ENCODE data around the gene CCDC85C.

The CCDC85C gene

DNA sequence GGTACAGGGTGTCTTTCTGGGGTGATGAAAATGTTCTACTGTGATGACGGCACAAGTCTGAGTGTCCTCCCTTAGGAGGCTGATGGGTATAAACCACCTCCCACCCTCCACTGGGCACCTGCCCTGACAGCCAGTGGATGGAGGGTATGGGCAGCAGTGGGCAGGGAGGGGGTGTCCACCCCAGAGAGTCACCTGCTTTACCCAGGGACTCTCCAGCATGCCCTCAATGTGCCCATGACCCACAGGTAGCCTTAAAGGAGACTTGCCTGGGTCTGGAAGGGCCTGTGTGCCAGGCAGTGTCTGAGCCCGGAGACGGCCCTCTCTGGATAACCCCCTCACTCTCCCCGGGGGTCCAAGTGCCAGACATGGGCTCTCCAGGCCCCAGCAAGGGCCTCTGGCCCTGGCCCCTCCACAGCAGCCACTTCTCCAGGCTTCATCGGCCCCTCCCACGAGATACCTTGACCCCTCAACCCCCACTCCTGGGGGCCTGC, 84.0 kb downstream of the CCDC85C start:
- DNase-seq, result no peak

DNA sequence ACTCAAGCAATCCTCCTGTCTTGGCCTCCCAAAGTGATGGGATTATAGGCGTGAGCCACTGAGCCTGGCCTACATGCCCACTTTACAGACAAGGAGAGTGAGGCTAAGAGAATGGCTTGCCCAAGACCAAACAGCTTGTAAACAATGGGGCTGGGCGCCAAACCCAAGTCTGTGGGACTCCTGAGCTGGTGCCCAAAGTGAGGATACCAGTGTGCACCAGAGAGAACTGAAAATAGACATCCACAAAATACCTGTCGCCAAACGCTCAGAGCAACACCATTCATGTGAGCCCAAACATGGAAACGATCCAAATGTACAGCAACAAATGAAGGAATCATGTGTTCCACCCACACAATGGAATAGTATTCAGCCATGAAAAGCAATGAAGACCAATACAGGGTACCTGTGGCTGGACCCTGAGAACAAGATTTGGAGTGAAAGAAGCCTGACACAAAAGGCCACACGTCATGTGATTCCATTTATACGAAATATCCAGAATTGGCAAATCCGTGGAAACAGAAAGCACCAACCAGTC, 84.6 kb downstream of the CCDC85C start:
- no peak for DNase-seq

DNA sequence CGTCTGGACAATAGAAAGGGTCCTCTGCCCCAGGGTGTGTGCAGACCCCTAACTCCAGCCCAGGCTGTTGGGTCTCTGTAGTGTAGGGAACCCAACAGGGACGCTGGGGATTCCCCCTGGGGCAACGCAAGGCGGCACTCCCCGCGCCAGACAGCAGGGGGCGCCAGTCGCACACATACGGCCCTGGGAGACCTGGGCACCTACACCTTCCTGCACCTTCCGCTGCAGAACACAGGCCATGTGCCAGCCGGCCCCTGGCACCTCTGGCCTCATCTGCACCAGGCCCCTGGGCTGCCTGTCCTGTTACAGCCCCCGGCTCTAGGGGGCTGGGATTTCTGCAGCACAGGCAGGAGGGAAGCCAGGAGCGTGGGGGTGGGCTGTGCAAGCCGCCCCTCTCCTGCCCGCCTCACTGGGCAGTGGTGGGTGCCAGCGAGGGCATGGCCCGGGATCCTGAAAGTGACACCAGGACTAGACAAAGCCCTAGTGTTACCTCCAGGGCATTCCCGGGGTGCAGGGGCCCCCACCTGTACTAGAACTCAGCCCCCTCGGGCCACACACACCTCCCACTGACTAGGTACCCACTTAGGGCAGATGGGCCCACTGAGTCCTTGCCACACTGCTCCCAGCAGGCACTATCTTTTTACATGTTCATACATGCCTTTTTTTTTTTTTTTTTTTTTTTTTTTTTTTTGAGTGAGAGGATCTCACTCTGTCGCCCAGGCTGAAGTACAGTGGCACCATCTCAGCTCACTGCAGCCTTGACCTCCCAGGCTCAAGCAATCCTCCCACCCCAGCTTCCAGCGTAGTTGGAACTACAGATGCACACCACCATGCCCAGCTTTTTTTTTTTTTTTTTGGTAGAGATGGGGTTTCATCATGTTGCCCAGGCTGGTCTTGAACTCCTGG, 85.3 kb downstream of the CCDC85C start:
- DNase-seq, result peak; percentile 71

DNA sequence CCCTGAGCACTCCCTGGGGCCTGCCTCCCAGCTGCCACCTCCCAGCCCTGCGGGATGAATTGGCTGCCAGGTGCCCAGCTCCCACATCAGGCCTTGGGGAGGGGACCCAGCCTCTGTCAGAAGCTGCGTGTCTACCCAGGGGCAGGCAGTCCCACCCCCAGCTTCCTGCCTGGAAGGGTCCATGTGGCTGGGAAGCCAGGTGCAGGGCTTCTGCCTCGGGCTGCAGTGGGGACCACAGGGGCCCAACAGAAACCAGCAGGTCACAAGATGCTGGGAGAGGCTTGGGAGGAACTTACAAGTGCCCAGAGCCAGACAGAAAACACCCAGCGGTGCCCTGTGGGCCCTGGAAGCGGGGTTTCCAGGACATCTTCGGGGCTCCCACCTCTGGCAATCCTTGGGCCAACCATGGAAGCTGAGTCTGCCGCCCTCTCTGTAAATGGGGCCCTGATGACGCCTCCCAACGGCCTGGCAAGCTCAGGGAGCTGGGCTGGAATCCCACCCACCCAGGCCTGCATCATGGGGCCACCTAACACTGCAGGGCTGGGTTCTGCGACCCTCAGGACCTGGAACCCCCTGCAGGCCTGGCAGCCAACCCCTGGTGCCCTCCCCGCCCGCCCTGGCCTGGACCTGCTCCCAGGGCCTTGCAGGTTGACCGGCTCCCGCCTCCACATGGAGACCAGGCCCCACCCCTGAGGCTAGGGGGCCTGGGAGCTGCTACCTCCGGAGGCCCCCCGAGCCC, 86.2 kb downstream of the CCDC85C start:
- no peak for DNase-seq

DNA sequence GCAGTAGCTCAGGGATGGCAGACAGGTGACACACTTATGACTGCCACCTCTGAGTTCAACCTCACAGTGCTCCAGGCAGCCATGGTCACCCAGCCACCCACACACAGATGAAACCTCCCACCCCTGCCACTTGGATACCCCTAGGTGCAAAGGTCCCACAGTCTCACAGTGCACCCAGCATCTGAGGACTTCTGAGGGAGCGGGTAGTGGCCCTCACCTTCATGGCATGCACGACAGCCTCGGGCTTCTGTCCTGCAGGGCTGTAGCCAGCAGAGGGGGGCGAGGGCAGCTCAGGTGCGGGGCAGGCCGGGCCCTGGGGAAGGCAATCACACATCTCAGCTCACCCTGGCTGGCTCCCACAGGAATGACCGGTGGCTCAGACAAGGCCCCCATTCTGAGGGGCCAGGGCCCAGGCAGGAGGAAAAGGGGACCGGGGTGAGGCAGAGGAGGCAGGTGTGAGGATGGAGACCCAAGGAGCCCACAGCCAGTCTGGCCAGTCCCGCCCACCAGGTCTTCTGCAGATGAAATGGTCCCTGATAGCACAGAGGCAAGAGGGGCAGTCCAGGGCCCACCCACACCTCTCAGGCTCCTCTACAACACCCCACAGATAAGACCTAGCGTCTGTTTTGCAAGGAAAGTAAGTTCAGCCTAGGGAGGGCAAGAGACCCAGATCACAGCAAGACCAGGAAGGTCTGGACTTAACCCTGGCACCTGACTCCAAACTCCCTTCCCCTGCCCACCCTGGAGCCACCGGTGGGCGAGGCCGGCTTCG, 87.0 kb downstream of the CCDC85C start:
- DNase-seq, result no peak

DNA sequence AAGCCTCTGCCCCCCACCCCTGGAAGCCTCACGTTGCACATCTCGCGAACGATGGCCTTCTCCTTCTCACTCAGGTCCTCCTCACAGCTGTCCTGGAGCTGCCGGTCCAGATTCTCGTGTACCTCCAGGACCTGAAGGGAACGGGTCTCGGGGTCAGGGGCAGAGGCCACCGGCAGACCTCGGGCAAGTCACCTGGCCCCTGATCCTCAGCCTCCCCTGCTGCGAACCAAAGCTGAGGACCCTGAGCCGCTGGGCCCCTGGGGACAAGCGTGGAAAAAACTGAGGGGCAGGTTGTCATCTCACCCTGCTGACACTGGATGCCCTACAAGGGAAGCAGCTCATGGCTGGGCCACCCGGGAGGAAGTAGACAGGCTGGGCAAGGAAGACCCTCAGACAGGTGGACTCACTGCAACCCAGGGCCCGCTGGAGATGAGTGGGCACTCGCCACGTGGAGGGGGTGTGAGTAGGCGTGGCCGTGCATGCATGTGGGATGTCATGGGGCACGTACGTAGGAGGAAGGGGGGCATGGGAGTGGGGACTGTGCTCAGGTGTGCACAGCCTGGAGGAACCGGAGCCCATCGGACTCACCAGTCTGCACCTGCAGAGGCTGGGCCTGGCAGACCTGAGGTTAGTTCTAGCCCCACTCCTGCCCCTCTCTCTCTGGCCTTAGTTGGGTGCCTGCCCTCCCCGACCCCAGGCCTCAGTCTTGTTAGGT, 87.7 kb downstream of the CCDC85C start:
- no peak for DNase-seq

DNA sequence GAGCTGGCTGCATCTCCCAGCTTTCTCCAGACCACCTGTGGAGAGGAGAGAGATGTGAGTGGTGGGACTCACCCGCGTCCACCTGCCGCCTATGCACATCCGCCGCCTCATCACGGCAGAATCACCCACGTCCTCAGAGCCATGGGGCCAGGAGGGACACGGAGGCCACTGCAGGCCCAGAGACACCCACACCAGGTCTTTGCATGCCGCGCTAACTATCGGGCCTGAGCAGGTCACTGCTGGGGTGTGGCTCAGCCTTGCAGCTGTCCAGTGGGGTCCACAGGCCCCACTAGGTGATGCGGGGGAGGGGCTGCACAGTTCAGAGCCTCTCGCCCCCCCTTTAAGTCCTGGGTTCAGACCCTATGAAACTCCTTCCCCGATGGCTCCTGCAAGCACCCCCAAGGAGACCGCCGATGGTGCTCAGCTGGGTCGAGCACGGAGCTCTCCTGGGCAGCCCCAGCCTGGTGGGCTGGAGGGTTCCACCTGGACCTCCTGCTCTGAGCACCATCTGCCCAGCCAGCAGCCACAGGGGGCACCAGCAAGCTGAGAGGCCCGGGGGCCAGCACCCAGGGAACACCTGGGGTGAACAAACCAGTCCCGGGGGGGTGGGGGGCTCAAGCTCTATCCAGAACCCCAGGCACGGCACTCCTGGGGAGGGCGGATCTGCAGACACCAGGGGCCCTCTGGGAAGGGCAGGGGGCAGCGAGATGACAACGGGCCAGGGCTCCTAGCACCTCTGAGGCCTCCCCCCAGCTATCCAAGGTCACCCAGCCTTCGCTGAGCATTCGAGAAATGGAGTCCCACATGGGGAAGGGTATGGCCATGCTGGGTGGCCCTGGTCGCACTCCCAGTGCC, 88.5 kb downstream of the CCDC85C start:
- DNase-seq, result no peak

DNA sequence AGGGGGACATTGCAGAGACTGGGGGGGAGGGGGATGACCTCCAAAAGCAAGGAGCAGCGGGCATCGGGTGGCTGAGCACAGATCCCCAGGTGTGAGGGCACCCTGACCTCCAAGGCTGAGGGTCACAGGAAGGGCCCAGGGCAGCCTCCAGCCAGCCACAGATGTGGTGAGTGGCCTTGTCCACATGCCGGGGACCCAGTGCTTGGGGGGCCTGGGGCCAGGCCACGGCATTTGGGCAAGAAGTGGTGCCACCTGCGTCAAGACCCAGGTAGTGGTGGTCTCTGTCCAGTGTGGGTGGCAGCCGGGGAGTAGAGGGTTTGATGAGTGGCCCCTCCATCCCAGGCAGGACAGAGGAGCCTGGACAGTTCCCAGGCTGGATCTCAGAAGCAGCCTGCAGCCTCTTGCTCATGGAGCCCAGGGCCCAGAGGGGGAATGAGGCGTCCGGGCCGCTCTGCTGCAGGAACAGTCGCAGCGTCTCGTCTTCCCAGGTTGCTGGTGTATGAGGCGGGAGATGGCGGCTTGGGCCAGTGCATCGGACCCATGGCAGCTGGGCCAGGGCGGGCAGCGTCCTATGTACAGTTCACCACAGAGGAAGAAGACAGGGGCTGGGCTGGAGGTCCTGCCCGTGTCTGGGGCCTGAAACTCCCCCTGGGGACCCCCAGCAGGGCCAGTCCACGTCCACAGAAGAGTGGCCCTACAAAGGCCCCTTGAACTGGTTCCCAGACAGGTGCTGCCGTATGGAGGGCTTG, 89.3 kb downstream of the CCDC85C start:
- no peak for DNase-seq

DNA sequence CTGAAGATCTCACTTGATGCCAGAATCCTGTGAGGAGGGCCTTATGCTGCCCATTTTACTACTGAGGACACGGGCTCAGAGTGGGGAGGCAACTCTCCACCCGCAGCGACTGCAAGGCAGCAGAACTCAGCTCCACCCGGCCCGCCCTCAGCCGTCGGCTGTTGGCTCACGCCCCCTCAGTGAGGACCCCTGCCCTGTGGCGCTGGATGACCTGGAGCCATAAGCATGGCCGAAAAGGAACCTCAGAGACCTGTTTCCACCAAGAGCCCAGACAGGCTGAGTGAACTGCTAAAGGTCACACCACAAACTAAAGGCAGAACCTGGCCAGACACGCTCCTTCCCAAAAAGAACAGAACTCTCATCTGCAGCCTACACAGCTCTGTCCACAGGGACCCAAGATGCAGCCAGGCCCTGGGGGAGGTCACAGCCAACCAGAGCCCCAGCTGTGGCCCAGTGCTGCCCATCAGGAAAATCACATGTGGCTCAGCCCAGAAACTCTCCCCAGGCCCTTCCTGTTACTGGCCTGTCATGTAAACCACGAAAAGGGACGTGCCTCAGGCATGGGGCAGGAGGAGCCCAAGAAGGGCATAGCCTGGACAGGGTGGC, 90.0 kb downstream of the CCDC85C start:
- no peak for DNase-seq

DNA sequence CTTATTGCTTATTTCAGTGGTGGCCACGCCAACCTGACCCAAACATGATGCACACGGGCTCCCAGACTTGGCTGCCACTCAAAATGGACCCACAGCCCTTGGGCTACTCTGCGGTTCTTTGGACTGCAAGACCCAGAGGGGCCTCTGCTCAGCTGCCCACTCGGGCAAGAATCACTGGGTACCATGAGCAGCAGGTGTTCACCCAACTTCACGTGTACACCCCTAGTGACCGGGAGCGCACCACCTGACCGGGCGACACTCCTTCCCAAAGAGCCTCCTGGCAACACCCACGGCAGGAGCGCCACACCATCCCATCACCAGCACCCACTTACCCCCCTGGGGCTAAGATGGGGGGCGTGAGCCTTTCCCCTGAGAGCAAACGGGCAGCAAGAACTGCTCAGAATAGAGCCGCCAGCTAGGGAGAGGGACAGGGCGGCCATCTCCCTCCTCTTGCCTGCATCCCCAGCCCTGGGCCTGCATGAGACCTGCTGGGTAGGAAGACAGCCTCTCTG, 90.8 kb downstream of the CCDC85C start:
- DNase-seq, result no peak

DNA sequence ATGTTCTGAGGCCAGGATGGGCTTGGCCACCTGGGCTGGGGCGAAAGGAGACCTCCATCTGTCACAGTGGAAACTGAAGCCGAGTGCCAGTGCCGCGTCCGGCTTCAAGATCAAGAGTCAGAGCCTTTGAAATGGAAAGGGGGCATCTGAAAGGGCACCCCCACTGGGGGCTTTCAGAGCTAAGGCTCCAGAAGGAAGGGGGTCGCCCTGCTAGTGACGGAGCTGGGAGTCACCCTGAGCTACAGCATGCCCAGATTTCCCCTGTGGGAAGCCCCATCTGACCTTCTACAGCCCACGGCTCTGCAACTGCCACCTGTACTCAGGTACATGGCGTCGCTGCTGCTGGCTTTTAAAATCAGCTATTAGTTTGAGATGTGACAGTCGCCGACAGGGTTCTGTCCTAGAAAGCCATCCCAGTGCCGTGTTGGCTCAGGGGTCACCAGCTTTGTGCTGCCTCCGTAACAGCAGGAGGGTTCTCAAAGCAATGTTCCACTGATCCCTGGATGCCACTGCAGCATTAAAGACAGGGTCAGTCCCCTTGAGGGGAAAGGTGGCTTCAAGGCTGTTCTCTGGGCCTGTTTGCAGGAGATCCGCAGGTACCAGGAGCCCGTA, 91.3 kb downstream of the CCDC85C start:
- DNase-seq, result no peak

DNA sequence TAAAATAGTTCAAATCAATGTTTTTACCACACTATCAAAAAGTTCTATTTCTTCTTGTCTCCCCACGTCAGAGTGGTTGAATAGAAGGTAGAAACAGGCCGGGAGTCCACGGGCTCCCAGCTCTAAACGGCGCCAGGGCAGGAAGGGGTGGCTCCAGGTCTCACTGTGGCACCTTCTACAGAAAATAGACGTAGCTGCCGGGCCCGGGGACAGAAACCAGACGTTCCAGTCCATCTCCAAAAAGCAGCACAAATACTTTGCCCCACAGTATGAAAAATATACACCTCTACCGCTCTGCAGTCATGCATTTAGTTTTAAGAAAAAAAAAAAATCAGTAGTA, 91.9 kb downstream of the CCDC85C start:
- DNase-seq, result no peak

DNA sequence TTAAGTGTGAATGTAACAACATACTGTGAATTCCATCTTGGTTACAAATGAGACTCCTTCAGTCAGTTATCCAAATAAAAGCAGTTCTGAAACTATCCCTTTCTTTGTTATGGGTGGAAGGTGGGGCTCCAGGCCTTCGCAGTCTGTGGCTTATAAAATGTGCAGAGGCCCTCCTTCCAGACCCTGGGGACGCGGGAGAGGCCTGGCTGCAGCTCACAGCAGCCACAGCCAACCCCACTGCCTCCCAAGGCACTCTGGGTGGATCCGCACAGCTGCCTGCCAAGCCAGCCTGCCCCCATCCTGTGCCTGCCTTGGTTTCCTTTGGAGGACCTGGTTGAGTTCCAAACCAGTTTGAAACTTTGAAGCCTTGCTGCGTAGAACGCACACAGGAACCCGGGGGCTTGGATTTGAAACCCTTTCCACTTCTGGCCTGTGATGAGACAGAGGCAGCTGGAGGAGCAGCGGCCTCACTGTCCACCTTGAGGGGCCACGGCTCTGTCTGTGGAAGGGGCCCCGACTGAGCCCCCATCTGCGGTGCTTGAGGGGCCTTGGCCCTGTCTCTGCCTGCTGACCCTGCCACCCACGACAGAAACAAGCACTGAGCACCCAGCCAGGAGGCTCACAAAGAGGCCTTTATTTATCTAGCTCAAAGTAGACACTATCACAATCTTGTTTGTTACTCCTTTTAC, 92.4 kb downstream of the CCDC85C start:
- DNase-seq, result no peak

DNA sequence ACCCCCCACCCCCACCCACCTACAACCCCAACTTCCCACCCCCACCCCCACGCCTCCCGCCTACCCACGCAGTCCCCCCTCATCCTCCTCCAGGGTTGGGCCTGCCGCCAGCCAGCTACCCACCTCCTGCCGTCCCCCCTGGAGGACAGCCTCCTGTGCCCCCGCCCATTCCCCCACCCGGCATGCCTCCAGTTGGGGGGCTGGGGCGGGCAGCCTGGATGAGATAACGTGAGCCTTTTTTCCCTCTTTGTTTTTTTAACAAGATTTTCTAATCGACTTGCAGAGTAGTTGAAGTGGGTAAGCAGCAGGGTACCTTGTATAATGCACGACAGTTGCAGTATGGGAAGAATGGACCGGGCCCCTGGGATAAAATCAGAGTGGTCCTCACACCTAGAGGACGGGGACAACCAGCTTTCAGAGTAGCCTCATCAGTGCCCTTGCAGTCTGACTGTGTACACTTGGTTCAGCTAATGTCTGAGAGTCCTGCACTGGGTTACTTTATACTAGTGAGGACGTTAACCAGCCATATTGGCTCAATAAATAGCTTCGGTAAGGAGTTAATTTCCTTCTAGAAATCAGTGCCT, 93.4 kb downstream of the CCDC85C start:
- DNase-seq, result no peak

DNA sequence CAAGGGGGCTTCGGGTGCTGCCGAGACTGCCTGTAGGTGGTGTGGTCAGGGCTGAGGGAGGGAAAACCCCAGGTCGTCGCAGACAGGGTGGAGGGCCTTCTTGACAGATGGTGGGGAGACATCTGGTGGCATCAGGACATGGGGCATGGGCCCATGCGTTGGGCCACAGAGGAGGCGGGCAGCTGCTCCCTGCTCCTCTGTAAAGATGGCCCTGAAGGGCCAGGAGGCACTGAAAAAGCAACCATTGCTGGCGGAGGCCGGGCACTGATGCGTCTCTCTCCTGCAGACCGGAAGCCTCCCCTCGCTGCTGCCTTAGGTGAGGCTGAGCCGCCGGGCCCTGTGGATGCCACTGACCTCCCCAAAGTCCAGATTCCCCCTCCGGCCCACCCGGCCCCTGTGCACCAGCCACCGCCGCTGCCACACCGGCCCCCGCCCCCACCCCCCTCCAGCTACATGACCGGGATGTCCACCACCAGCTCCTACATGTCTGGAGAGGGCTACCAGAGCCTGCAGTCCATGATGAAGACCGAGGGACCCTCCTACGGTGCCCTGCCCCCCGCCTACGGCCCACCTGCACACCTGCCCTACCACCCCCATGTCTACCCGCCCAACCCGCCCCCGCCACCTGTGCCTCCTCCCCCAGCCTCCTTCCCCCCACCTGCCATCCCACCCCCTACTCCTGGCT, 94.0 kb downstream of the CCDC85C start:
- no peak for DNase-seq

DNA sequence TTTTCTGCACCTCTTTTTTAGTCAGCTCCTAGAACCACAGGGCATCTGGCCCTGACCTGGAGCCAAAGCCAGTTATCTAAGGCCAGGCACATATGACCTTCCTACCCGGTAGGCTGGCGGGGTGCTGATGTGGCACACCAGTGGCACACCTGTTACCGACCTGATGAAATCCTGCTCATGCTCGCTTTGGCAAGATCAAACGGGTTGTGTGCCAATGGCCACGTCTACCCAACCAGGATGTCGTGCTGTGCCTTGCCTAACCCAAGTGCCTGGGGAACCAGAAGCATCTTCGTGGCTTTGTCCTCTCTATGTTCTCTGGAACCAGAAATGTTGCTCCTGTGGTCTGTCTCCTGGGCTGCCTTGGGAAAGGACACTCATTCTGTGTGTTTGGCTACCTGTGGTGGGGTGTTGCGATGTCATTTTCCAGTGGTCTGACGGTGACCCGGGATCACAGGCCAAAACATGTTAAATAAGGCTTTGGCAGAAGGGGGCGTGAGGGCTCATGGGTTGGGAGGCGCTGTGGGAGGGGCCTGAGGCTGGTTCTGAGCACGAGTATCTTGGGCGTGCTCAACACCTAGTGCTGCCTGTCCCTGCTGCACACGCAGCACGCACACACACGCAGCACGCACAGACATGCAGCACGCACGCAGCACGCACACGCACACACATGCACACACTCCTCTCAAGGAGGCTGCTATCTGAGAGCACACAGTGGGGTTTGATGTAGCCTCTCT, 94.9 kb downstream of the CCDC85C start:
- DNase-seq, result no peak

Measured in activated effector memory CD4-positive, alpha-beta T cell treated with Interleukin-2 at 50 U/mL for 16 hours (primary cell).